HG03139 (cell line): ENCODE data around the gene NOL12.

Experiments
- ATAC-seq: cut with Tn5 transposase; IDR thresholded peaks from one replicate; pipeline ENCODE4 v1.9.1; 2021; ENCODE audit not compliant: unreplicated experiment

NOL12 gene

DNA sequence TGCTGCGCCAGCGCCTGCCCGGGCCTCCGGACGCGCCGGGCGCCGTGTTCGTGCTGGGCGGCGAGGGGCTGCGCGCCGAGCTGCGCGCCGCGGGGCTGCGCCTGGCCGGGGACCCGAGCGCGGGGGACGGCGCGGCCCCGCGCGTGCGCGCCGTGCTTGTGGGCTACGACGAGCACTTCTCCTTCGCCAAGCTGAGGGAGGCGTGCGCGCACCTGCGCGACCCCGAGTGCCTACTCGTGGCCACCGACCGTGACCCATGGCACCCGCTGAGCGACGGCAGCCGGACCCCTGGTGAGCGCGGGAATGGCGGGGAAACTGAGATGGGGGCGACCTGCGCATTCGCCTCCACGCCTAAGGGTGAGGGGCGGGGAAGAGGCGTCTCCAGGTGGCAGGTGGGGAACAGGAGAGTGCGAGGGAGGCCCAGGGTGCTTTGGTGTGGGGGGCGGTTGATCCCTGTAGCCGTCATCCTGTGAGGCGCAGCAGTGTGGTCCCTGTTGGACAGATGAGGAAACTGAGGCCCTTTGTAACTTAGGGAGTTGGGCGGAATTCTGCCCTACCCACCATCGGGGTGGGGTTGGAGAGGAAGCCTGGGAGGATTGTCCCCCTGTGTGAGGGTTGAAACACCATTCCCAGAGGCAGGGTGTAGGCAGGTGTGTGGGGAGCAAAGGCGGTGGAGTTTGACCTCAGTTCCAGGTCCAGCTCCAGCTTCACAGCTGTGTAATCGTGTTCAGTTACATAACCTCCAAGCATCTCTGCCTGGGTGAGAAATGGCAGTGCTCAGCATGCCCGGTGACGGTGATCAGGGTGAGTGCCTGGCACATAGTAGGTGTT is 26.9 kb upstream of the NOL12 start:
- no peak for ATAC-seq

DNA sequence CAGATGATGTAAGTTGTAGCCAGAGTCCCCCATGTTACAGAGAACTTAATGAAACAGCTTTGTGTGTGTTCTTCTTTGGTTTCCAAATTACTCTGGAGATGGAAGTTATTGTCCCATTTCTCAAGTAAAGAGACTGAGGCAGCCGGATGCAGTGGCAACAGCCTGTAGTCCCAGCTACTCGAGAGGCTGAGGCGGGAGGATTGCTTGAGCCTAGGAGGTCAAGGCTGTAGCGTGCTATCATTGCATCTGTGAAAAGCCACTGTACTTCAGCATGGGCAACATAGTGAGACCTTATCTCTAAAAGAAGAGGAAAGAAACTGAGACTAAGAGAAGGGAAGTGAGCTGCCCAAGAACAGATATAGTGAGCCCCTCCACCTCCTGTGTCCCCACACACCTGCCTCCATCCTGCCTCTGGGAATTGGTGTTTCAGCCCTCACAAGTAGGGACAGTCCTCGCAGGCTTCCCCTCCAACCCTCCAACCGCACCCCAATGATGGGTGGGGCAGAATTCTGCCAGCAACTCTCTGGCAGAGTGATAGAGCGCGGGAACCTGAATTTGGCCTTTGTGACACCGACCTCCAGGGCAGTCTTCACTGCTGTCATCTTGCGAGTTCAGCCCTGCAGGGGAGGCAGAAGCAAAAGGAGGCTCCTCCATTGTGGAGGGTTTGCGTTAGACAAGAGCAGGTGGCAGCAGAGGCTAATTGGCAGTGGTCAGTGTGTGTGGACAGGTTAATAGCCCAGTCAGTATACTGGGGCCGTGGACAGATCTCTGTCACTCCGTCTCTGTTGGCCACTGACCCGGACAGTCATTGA is 26.0 kb upstream of the NOL12 start:
- ATAC-seq = no peak

DNA sequence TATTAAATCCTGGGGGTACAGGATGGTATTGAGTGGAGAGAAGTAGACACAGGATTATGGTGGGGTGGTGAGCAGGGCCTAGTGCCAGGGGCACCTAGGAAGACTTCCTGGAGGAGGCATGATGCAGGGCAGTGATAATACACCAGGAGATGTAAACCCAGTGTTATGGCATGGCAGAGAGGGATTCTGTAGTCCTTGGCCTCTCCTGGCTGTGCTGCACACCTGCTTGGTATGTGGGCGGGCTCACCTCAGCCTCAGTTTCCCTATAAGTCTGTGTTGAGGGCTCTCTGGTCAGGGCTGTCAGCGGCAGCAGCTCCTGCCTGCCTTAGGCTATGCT is 25.5 kb upstream of the NOL12 start:
- ATAC-seq = no peak

DNA sequence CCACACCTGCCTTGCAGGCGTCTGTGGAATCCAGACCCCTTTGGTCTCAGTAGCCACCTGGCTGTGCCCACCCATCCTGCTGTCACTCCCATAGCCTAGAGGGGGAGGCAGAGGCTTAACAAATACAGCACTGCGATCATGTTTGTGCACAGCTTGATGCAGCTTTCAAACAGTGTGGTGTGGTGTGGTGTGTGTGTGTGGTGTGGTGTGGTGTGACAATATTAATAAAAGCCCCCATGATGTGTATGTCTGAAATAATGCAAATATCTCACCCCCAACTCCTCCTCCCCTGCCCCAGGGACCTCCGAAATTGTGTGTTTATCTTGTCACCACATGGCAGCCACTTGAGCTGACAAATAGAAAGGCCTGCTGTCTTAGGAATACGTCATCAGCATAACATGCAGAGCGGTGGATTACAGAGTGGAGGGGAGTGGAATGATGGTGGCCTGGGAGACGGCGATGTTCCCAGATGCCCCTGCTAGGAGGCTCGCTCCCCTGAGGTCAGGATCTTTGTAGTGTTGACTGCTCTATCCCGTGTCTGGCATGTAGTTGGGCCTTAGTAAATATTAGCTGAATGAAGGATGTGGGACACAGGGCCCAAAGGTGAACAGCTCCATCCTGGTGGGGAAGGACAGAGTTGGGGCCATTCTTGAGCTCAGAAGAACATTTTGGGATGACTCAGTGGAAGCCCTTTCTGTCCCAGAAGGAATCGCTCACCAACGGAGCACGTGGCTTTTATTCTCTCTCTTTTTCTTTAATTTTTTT is 24.8 kb upstream of the NOL12 start:
- no peak for ATAC-seq

DNA sequence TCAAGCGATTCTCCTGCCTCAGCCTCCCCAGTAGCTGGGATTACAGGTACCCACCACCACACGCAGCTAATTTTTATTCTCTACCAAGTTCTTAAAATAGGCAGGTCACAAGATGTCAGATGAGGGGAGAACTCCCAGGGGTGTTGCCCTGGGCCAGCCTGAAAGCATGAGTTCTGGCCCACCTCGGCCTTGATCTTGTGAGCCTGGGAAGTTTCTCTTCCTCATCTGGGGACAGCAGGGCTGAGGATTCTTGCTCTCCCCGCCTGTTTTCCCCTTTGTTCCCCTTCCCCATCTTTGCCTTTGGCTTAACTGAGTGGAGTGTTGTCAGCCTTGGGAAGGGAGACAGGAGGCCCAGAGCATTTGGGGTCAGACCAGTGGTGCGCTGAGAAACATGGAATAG is 24.1 kb upstream of the NOL12 start:
- ATAC-seq = no peak

DNA sequence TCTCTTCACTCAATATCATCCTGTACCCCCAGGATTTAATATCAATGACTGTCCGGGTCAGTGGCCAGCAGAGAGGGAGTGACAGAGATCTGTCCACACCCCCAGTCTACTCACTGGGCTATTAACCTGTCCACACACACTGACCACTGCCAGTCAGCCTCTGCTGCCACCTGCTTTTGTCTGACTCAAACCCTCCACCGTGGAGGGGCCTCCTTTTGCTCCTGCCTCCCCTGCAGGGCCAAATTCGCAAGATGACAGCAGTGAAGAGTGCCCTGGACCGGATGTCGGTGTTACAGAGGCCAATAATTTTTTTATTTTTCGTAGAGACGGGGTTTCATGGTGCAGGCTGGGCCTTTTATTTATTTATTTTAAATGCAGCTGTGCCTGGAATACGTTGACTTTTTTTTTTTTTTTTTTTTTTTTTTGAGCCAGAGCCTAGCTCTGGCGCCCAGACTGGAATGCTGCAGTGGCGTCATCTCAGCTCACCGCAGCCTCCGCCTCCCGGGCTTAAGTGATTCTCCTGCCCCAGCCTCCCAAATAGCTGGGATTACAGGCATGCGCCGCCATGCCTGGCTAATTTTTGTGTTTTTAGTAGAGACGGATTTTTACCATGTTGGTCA is 22.5 kb upstream of the NOL12 start:
- ATAC-seq = no peak

DNA sequence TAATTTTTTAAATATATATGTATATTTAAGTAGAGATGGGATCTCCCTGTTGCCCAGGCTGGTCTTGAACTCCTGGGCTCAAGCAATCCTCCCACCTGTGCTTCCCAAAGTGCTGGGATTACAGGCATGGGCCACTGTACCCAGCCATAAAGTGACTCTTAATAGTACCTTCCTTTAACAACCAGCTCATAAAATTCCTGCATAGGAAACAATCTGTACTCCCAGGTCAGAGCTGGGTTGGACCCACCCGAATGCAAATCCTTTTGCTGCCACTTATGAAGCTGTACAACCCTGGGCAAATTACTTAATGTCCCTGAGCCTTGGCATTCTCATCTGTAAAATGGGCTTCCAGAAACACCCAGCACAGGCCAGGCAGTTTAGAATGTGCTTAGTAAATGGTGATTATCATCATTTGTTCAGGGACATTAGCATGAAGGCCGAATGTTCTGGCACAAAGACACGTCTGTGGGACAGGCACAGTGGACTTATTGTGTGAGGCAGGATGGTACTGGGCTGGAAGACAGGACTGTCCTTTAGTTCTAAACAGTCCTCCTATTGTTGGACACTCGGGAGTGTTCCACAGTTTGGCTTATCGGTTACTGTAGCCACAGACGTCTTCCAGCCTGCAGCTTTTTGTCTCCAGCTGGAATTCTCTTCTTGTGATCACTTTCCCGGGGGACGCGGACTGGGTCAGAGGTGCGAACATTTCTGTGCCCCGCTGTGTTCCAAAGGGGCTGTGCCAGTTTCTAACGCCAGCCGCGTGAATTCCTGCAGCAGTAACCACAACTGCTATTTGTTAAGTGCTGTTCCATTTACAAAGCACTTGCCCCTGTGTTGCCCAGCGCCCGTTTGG is 21.7 kb upstream of the NOL12 start:
- ATAC-seq = no peak

DNA sequence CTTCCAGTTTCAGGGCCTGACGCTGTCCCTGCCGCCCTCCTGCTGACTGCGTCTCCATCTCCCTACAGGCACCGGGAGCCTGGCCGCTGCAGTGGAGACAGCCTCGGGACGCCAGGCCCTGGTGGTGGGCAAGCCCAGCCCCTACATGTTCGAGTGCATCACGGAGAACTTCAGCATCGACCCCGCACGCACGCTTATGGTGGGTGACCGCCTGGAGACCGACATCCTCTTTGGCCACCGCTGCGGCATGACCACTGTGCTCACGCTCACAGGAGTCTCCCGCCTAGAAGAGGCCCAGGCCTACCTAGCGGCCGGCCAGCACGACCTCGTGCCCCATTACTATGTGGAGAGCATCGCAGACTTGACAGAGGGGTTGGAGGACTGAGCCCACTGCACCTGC is 20.7 kb upstream of the NOL12 start:
- no peak for ATAC-seq

DNA sequence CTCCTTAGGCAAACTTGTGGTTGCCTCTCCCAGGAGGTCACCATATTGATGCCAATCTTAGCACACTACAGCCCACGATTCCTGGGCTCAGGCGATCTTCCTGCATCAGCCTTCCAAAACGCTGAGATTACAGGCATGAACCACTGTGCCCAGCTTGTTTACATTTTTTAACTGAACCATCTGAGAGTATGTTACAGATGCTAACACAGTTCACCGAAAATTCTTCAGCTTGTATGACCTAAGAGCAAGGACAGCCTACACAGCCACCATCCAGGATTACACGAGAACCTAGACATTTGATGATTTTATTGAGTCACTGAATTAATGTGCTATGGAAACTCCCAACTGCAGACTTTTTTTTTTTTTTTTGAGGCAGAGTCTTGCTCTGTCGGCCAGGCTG is 16.6 kb upstream of the NOL12 start:
- ATAC-seq = no peak

DNA sequence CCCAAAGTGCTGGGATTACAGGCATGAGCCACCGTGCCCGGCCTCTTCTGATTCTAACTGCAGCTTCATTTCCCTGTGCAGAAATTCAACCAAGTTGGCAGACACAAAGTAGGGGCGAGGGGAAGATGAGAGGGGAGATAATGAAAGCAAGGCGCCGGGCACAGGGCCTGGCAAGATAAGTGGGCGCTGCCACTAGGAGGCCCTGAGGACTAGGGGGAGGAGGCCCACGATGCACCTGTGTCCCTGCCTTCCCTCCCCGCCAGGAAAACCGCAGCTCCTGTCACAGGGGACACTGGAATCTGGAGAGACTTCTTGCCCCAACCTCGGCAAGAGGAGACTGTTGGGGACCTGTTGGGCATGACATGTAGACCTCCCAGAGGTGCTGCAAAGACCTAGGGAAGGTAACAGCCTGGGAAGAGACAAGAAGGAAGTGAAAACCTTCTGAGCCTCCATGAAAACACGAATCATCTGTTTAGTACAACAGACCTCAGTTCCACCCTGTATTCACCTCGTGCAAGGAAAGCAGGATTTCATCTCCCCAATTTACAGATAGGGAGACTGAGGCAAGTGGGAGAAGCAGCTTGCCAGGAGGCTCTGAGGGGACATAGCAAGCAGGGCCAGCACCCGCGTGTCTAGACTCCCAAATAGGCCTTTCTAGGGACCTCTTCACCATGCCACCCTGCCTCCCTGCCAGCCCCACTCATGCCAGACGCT is 13.8 kb upstream of the NOL12 start:
- no peak for ATAC-seq

DNA sequence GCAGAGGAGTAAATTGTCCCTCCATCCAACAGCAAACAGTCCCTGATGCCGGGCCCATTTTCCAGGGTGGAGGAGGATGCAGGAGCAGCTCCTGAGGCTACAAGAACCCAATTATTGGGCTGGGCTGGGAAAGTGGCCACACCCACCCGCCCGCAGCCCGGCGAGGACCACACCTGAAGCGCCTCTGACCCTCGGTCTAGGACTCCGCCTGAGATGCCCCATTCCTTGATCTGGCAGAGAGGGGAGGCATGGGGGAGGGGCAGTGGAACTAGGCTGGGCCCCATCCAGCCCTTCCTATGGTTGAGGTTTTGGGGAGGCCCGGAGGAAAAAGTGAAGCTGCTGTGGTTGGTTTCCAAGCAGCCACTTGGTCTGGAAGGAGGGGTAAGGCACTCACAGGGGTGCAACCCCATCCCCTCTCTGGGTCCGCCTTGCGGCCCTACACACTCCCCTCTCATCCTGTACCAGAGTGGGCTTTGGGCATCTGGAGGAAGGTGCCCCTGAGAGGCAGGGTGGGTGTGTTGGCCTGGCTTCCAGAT is 13.2 kb upstream of the NOL12 start:
- no peak for ATAC-seq

DNA sequence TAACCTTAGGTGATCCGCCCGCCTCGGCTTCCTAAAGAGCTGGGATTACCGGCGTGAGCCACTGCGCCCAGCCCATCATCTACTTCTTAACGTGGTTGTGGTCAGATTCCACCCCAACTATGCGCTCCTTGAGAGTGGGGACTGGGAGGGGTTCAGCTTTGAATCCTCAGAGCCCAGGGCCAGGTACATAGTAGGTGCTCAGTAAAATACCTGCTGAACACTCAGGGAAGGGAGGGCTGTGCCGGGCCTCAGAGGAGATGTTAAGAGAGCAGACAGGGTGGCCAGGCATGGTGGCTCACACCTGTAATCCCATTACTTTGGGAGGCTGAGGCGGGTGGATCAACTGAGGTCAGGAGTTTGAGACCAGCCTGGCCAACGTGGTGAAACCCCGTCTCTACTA is 11.9 kb upstream of the NOL12 start:
- ATAC-seq = no peak

DNA sequence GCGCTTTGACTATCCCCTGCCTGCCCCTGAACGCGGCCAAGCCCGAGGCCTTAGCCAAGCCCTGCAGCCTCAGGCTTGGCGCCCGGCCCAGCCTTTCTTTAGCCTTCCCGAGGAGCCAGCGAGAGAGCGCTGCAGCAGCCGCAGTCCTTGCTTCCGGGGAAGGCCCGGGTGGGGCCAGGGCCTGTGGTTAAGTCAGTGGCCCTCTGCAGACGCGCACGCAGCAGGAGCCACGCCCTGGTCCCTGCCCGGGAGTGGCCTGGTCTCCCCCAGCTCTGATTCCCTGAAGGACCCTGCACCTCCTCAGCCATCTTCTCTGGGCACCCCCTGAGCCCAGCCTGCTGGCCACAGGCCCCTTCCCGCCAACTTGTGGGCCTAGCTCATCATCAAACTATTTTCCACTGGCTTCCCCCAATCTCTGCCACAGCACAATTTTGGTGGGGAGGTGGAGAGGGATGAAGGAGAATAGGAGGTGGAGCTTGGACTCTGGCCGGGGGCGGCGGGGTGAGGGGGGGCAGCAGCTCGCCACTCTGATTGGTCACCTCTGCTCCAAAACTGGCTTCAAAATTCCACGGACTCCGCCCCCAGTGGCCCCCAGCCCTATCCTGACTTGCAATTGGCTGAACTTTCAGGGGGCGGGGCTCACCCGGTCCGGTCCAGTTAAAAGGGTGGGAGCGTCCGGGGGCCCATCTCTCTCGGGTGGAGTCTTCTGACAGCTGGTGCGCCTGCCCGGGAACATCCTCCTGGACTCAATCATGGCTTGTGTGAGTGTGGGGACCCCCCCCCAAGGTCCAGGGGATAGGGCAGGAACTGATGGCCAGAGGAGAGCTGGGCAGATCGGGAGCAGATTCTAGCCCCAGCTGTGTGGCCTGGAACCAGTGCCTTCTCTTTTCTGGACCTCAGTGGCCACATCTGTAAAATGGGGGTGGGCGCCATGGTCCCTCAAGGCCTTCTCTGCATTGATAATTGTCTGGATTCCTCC is 10.9 kb upstream of the NOL12 start, which contains the start of gene LGALS1:
Gene LGALS1 (plus strand): TSS at position 686 of the 979 bp plus-strand sequence. CDS start 67 bp downstream, at position 753.
- ATAC-seq = peak; percentile 42

DNA sequence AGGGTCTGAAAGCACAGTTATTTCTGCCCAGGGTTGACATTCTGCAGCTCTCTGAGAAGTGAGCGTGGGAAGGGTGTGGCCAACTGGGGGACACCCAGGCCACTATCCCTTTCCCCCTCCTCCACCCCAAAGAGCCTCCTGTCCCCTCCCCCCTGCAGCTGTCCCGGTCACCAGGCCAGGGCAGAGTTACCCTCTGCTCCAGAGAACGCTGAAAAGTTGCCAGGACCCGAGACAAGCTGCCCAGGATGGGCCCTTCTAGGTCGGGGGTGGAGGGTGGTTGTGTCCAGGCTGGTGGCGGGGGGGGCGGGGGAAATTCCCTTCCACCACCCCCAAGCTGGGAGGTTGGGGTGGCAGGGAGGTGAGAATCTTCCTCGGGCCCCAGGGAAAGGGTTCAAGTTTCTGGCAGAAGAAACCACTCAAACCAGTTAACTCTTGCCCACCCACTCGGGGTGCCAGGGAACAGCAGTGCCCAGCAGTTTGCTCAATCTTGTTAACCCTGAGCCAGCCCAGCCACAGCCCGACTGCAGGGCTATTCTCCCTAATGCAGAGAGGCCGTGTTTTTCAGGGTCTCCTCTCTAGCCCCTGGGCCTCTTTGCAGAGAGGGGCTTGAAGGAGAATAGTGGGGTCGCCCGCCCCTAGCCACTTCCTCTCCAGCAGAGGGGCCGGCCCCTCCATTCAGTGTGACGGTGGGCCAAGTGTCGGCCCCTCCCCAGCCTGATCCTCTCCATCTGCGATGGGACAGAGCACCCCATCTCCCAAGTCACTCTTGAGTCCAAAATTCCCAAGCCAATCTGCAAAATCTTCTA is 10.0 kb upstream of the NOL12 start:
- no peak for ATAC-seq

DNA sequence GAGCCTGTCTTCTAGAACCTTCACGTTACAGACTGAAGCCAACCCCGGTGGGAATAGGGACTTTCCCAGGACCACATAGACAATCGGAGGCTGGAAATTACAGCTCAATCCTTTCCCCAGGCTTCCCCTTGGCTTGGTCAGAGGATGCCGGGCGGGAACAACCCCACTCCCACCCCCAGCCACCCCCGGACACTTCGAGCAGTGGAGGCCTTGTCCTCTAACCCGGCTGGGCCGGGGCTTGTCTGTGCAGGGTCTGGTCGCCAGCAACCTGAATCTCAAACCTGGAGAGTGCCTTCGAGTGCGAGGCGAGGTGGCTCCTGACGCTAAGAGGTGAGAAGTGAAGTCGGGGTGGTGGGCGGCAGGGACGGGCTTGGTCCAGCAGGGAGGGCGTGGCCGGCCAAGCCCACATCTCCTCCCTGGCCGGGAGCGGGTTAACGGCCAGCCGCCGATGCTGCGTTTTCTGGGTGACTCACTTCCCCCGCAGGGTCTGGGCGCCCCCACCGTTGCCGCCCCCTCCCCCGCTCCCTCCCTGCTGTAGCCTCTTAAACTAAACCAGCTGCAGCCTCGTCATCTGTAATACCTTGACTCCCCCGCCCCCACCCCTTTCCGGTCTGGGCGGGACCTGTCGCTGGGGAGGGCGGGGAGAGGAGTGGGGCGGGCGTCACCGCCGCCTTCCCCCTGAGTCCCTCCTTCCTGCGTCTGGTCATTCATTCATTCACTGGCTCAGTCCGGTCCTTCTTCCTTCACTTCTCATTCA is 9.2 kb upstream of the NOL12 start:
- peak; percentile 55 for ATAC-seq

DNA sequence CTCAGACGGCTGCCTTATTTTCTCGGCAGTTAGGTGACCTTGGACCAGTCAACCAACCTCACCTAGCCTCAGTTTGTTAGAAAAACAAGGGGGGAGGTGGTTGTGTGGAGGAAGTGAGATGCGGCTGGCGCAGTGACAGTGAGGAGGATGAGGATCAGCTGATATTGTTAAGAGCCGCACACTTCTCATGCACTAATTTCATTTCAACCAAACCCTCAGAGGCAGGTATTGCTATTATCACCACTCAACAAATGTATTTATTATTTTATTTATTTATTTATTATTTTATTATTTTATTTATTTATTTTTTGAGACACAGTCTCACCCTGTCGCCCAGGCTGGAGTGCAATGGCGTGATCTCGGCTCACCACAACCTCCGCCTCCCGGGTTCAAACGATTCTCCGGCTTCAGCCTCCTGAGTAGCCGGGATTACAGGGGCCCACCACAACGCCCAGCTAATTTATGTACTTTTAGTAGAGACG is 8.6 kb upstream of the NOL12 start:
- ATAC-seq = no peak
